Astrocyte (in vitro differentiated cells and primary cell): Measurements from ENCODE around the gene SLC38A10. TPM values are rescaled to one million over a fixed set of nuclear protein-coding genes. Genes with fewer than 3 reads are reported as not detected.

Experiments used
- DNase-seq: peaks from one replicate; pipeline ENCODE4 v3.0.0-alpha.2; 2010; ENCODE audit warnings: low read depth
- FAIRE-seq: peaks from 2 replicates; lab custom pipeline; 2011; peaks lifted over from hg19 to GRCh38; lab: Jason Lieb, UNC
- H2AFZ ChIP-seq: 2 replicates; pipeline ENCODE4 v1.6.0; 2012; ENCODE audit warnings: low read depth, low read length, inconsistent platforms
- H3K27ac ChIP-seq: 2 replicates; pipeline ENCODE4 v1.5.1; 2011; ENCODE audit warnings: low read depth, low read length, inconsistent platforms
- H3K27me3 ChIP-seq: 2 replicates; pipeline ENCODE4 v1.6.0; 2011; ENCODE audit warnings: low read length, inconsistent platforms; ENCODE audit not compliant: insufficient read depth
- H3K36me3 ChIP-seq: 2 replicates; pipeline ENCODE4 v1.5.1; 2011; ENCODE audit warnings: low read length, inconsistent platforms; ENCODE audit not compliant: insufficient read depth
- H3K4me1 ChIP-seq: 2 replicates; pipeline ENCODE4 v1.5.1; 2011; ENCODE audit warnings: low read length, inconsistent platforms; ENCODE audit not compliant: insufficient read depth
- H3K4me2 ChIP-seq: 2 replicates; pipeline ENCODE4 v1.6.0; 2012; ENCODE audit warnings: low read length, inconsistent platforms
- H3K4me3 ChIP-seq: 2 replicates; pipeline ENCODE4 v1.5.1; 2011; ENCODE audit warnings: low read depth, mild to moderate bottlenecking, low read length, inconsistent platforms; ENCODE audit not compliant: insufficient read depth
- H3K79me2 ChIP-seq: 2 replicates; pipeline ENCODE4 v1.6.0; 2012; ENCODE audit warnings: mild to moderate bottlenecking, low read length, inconsistent platforms; ENCODE audit not compliant: insufficient read depth
- H3K9ac ChIP-seq: 2 replicates; pipeline ENCODE4 v1.6.0; 2012; ENCODE audit warnings: mild to moderate bottlenecking, low read length, inconsistent platforms
- H3K9me3 ChIP-seq: 2 replicates; pipeline ENCODE4 v1.5.1; 2012; ENCODE audit warnings: low read depth, mild to moderate bottlenecking, low read length, inconsistent platforms; ENCODE audit not compliant: insufficient read depth
- H4K20me1 ChIP-seq: 2 replicates; pipeline ENCODE4 v1.6.0; 2012; ENCODE audit warnings: low read length, inconsistent platforms; ENCODE audit not compliant: insufficient read depth
- H3K27ac Mint-ChIP-seq: one replicate; pipeline ENCODE4 v1.8.0; 2021; ENCODE audit warnings: mild to moderate bottlenecking, mixed read lengths; ENCODE audit not compliant: unreplicated experiment
- H3K27me3 Mint-ChIP-seq: one replicate; pipeline ENCODE4 v1.8.0; 2021; ENCODE audit warnings: low read depth, mixed read lengths; ENCODE audit not compliant: unreplicated experiment
- H3K36me3 Mint-ChIP-seq: one replicate; pipeline ENCODE4 v1.8.0; 2021; ENCODE audit warnings: low read depth, mixed read lengths; ENCODE audit not compliant: unreplicated experiment
- H3K4me1 Mint-ChIP-seq: one replicate; pipeline ENCODE4 v1.8.0; 2021; ENCODE audit warnings: low read depth, mixed read lengths; ENCODE audit not compliant: unreplicated experiment
- H3K4me3 Mint-ChIP-seq: one replicate; pipeline ENCODE4 v1.8.0; 2021; ENCODE audit warnings: mild to moderate bottlenecking, moderate library complexity, mixed read lengths; ENCODE audit not compliant: unreplicated experiment
- H3K9me3 Mint-ChIP-seq: one replicate; pipeline ENCODE4 v1.8.0; 2021; ENCODE audit warnings: mild to moderate bottlenecking, mixed read lengths; ENCODE audit not compliant: unreplicated experiment
- EZH2 ChIP-seq: IDR thresholded peaks from 2 replicates; pipeline ENCODE4 v1.6.1; 2012; ENCODE audit warnings: mild to moderate bottlenecking, low read length, inconsistent platforms; ENCODE audit not compliant: insufficient read depth
- total RNA-seq: library from RNA; stranded (reverse); gene quantifications from 2 replicates; pipeline ENCODE4 v1.2.1, GENCODE V29; 2021
- TF ChIP-seq, protein P1 (sequence below): IDR thresholded peaks from 2 replicates; pipeline ENCODE4 v1.5.1; 2011; ENCODE audit warnings: low read depth, mild to moderate bottlenecking, inconsistent platforms, low read length, moderate library complexity; ENCODE audit not compliant: insufficient read depth

SLC38A10 gene
- total RNA-seq, 1 donor from 2014 or later: 71.4 TPM

DNA sequence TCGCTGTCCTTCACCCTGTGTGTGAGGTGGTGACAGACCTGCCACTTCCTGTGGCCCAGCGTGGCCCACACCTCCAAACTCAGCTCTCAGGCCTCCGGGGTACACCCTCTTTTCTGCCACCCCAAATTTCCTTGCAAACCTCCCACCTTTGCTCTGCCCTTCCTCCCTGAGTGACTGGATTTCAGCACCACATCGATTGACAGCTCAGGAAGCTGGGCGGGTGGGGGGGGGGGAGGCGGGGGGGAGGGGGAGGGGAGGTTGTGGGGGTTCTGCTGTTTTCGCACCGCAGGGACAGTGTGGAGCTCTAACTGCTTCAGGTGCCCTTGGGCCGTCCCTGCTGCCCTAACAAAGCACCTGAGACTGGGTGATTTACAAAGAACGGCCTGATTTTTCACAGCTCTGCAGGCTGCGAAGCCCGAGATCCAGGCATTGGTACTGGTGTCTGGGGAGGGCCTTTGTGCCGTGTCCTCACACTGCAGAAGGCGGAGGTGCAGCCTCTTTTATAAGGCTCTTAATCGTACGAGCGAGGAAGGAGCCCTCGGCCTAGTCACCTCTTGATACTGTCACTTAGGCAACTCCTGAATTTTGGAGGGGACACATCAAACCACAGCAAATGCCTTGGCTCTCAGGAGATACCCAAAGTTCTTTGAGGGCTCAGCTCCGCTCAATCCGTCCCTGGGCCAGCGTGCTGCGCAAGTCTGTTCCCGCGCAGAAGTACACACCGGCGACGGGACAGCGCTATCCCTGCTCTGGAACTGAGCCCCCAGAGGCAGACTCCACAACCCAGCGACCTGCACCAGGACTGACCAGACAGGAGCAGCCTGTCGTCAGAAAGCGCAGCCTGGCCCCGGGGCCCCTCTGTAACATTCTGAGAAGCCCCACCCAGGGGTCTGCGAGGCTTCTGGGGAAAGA lies 52.4 kb downstream of the SLC38A10 start:
- FAIRE-seq (no peak), DNase-seq (no peak)
- Histone ChIP-seq H3K9me3 (no peaks in the 10 kb centered on the region), H3K27me3 (no peaks in the 10 kb centered on the region), H3K4me1 (peaks cover 22% of the 10 kb centered on the region), H4K20me1 (peaks cover 49% of the 10 kb centered on the region), H3K36me3 (peaks cover 4% of the 10 kb centered on the region), H3K4me2 (no peak overlapping the region), H3K79me2 (peaks cover 41% of the 10 kb centered on the region), H2AFZ (no peak overlapping the region), H3K27ac (no peak overlapping the region), H3K9ac (no peak overlapping the region), H3K4me3 (no peak overlapping the region)
- Mint-ChIP-seq H3K27ac (no peak overlapping the region), H3K4me3 (no peak overlapping the region), H3K36me3 (peaks cover 5% of the 10 kb centered on the region), H3K4me1 (peaks cover 11% of the 10 kb centered on the region), H3K9me3 (no peaks in the 10 kb centered on the region), H3K27me3 (no peaks in the 10 kb centered on the region)
- no peak for TF ChIP-seq EZH2
- TF ChIP-seq, protein P1, sequence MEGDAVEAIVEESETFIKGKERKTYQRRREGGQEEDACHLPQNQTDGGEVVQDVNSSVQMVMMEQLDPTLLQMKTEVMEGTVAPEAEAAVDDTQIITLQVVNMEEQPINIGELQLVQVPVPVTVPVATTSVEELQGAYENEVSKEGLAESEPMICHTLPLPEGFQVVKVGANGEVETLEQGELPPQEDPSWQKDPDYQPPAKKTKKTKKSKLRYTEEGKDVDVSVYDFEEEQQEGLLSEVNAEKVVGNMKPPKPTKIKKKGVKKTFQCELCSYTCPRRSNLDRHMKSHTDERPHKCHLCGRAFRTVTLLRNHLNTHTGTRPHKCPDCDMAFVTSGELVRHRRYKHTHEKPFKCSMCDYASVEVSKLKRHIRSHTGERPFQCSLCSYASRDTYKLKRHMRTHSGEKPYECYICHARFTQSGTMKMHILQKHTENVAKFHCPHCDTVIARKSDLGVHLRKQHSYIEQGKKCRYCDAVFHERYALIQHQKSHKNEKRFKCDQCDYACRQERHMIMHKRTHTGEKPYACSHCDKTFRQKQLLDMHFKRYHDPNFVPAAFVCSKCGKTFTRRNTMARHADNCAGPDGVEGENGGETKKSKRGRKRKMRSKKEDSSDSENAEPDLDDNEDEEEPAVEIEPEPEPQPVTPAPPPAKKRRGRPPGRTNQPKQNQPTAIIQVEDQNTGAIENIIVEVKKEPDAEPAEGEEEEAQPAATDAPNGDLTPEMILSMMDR: no peak

DNA sequence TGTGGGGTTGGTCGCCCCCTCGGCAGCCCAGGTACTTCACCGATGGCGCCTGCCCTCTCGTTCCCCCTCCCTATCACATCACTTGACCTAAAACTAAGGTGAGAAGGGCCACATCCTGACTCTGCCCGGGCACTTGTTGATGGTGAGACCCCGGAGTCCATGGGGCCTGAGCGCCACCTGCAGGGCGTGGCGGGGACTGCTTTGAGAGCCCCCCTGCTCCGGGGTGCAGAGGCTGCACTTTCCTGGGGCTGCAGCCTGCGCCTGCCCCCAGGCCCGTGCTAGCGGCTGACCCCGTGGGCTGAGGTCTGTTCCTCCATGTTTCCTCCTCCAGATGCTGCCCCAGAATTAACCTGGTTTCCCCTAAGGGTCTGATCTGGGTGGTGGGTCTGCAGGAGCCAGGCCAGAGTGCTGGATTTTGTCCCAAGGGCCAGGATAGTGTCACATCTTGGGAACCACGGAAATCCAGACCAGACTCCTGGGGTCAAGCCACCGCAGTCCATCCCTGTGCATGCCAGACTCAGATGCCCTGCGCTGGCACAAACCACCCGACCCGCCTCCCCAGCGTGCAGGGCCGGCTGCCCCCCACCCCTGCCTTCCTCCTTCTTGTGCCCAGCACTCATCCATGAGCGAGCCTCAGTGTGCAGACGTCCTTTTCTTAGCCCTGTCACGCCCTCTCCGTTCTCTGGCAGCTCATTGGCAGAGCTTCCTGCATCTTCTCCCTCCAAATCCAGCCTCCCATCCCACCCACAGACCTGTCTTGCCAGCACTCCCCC lies 53.3 kb downstream of the SLC38A10 start:
- Histone ChIP-seq H3K9me3 (no peaks in the 10 kb centered on the region), H3K4me2 (no peak overlapping the region), H3K36me3 (peaks cover 4% of the 10 kb centered on the region), H3K4me3 (no peak overlapping the region), H4K20me1 (peaks cover 51% of the 10 kb centered on the region), H3K27ac (no peak overlapping the region), H3K79me2 (peaks cover 50% of the 10 kb centered on the region), H3K27me3 (no peaks in the 10 kb centered on the region), H2AFZ (no peak overlapping the region), H3K4me1 (peaks cover 24% of the 10 kb centered on the region), H3K9ac (no peak overlapping the region)
- H3K27ac Mint-ChIP-seq: peak overlapping the region; percentile 53
- peaks cover 5% of the 10 kb centered on the region for H3K36me3 Mint-ChIP-seq
- FAIRE-seq (no peak), DNase-seq (no peak)
- no peaks in the 10 kb centered on the region for H3K9me3 Mint-ChIP-seq
- H3K27me3 Mint-ChIP-seq: no peaks in the 10 kb centered on the region
- peaks cover 14% of the 10 kb centered on the region for H3K4me1 Mint-ChIP-seq
- TF ChIP-seq EZH2: no peak
- TF ChIP-seq, protein P1: peak; percentile 54
- no peak overlapping the region for H3K4me3 Mint-ChIP-seq
